ENCODE measurements around the gene MMP24OS. TPM values are rescaled to one million over a fixed set of nuclear protein-coding genes. Genes with fewer than 3 reads are reported as not detected.

The MMP24OS gene
- polyA plus RNA-seq, 3 donors, result 9.5 to 43.9 (median 9.6) TPM

- Histone ChIP-seq H3K9ac (ENCODE audit: insufficient read depth, low read length, poor library complexity, severe bottlenecking) (no peak overlapping the region), H3K9me3 (replicated peaks in 1 of 2; ENCODE audit: control insufficient read depth in 1 of 2, insufficient read depth in 1 of 2, low read length in 2 of 2) (no peaks in the 10 kb centered on the region), H3K79me2 (ENCODE audit: insufficient read depth, low read length) (no peaks in the 10 kb centered on the region), H3K27ac (ENCODE audit: low read depth in 1 of 2, low read length in 2 of 2) (no peak overlapping the region), H3K4me3 (replicated peaks in 1 of 3; ENCODE audit: low read depth in 2 of 3, low read length in 3 of 3) (no peak overlapping the region), H3K4me2 (replicated peaks; ENCODE audit: extremely low read depth, low read length, poor library complexity, severe bottlenecking) (no peak overlapping the region), H3K27me3 (ENCODE audit: control insufficient read depth in 2 of 2, insufficient read depth in 2 of 2, low read length in 2 of 2) (no peaks in the 10 kb centered on the region), H3K36me3 (replicated peaks in 1 of 2; ENCODE audit: control insufficient read depth in 1 of 2, insufficient read depth in 2 of 2, low read length in 2 of 2) (peaks cover 2 to 45% of the 10 kb centered on the region in 2 donors), H3K4me1 (ENCODE audit: control insufficient read depth in 1 of 2, insufficient read depth in 2 of 2, low read length in 2 of 2) (no peaks in the 10 kb centered on the region), H4K20me1 (ENCODE audit: insufficient read depth, low read length) (no peaks in the 10 kb centered on the region), H2AFZ (ENCODE audit: insufficient read depth, low read depth, low read length, poor library complexity, severe bottlenecking) (no peak overlapping the region)
- Mint-ChIP-seq H3K9me3 (peaks cover 0 to under 1% (median 0%) of the 10 kb centered on the region in 7 donors), H3K4me3 (no peak overlapping the region), H3K27me3 (ENCODE audit: low read depth in 3 of 3) (peaks cover 0 to 2% (median 2%) of the 10 kb centered on the region in 3 donors), H3K4me1 (peaks cover 13% of the 10 kb centered on the region), H3K27ac (peak overlapping the region in 1 of 7 donors; percentile 14), H3K36me3 (peaks cover 29 to 34% of the 10 kb centered on the region in 2 donors)
- TF ChIP-seq CTCF (IDR thresholded peaks at IDR 0.05), result peak; percentile 92
- peak; percentile 66 to 80 (median 73) for DNase-seq
- intact Hi-C loops (cut with micrococcal nuclease), result loop anchor here (5.0 to 10.0 kb wide), 2 partner anchors 141 to 143 kb away; no protein-coding TSS in a partner anchor
- WGBS (ENCODE audit: insufficient coverage), result 31% methylated on average over 7 of the region's 18 CpGs
Measured at GRCh38 chr20:35303735-35304491, 26.0 kb upstream of the MMP24OS start.

GRCh38 chr20:35303382-35303734 is 25.4 kb upstream of the MMP24OS start:
- WGBS (ENCODE audit: insufficient coverage), result 95% methylated on average over 7 of the region's 11 CpGs
- Mint-ChIP-seq H3K36me3 (peaks cover 29 to 32% of the 10 kb centered on the region in 2 donors), H3K27me3 (ENCODE audit: low read depth in 3 of 3) (peaks cover 0 to 3% (median 2%) of the 10 kb centered on the region in 3 donors), H3K4me1 (peaks cover 15% of the 10 kb centered on the region), H3K27ac (no peak overlapping the region), H3K4me3 (no peak overlapping the region), H3K9me3 (peaks cover 0 to 3% (median 0%) of the 10 kb centered on the region in 7 donors)
- Histone ChIP-seq H3K4me3 (replicated peaks in 1 of 3; ENCODE audit: low read depth in 2 of 3, low read length in 3 of 3) (no peak overlapping the region), H3K4me1 (ENCODE audit: control insufficient read depth in 1 of 2, insufficient read depth in 2 of 2, low read length in 2 of 2) (no peaks in the 10 kb centered on the region), H3K27me3 (ENCODE audit: control insufficient read depth in 2 of 2, insufficient read depth in 2 of 2, low read length in 2 of 2) (no peaks in the 10 kb centered on the region), H3K36me3 (replicated peaks in 1 of 2; ENCODE audit: control insufficient read depth in 1 of 2, insufficient read depth in 2 of 2, low read length in 2 of 2) (peaks cover 2 to 44% of the 10 kb centered on the region in 2 donors), H3K4me2 (replicated peaks; ENCODE audit: extremely low read depth, low read length, poor library complexity, severe bottlenecking) (no peak overlapping the region), H3K79me2 (ENCODE audit: insufficient read depth, low read length) (no peaks in the 10 kb centered on the region), H2AFZ (ENCODE audit: insufficient read depth, low read depth, low read length, poor library complexity, severe bottlenecking) (no peak overlapping the region), H3K9me3 (replicated peaks in 1 of 2; ENCODE audit: control insufficient read depth in 1 of 2, insufficient read depth in 1 of 2, low read length in 2 of 2) (no peaks in the 10 kb centered on the region), H3K27ac (ENCODE audit: low read depth in 1 of 2, low read length in 2 of 2) (no peak overlapping the region), H4K20me1 (ENCODE audit: insufficient read depth, low read length) (no peaks in the 10 kb centered on the region), H3K9ac (ENCODE audit: insufficient read depth, low read length, poor library complexity, severe bottlenecking) (no peak overlapping the region)
- DNase-seq, result no peak
- intact Hi-C loops (cut with micrococcal nuclease), result loop anchor here (5.0 to 10.0 kb wide), 2 partner anchors 141 to 144 kb away; no protein-coding TSS in a partner anchor
- TF ChIP-seq CTCF (IDR thresholded peaks at IDR 0.05), result no peak
